Measurements from ENCODE around the gene SLC22A3. TPM values are rescaled to one million over a fixed set of nuclear protein-coding genes. Genes with fewer than 3 reads are reported as not detected.

Gene SLC22A3
- total and polyA plus RNA-seq, 8 donors, result 16.1 to 42.9 (median 32.0) TPM

GRCh38 chr6:160355001-160355400 lies 6.8 kb downstream of the SLC22A3 start:
- DNase-seq, result no peak
- intact Hi-C loops (cut with DNase I), result no loop called here
- ATAC-seq, result peak; percentile 62
- Histone ChIP-seq H3K27ac (peak overlapping the region in 1 of 2 donors; percentile 35), H3K36me3 (no peaks in the 10 kb centered on the region), H3K4me1 (peaks cover 0 to 4% of the 10 kb centered on the region in 2 donors), H3K4me3 (no peak overlapping the region), H3K27me3 (peaks cover 0 to 26% of the 10 kb centered on the region in 2 donors), H3K9me3 (no peaks in the 10 kb centered on the region)
- no peak for TF ChIP-seq CTCF (IDR thresholded peaks at IDR 0.05)

GRCh38 chr6:160356074-160356744 lies 8.0 kb downstream of the SLC22A3 start:
- H3K27me3 ChIP-seq, result peaks cover 0 to 15% of the 10 kb centered on the region in 2 donors
- peak in 3 of 4 donors; percentile 40 to 85 (median 81) for DNase-seq
- H3K4me3 ChIP-seq, result no peak overlapping the region
- peak; percentile 96 for ATAC-seq
- no peaks in the 10 kb centered on the region for H3K36me3 ChIP-seq
- H3K9me3 ChIP-seq, result no peaks in the 10 kb centered on the region
- TF ChIP-seq CTCF (IDR thresholded peaks at IDR 0.05), result no peak
- peaks cover 0 to 4% of the 10 kb centered on the region in 2 donors for H3K4me1 ChIP-seq
- intact Hi-C loops (cut with DNase I), result no loop called here
- H3K27ac ChIP-seq, result no peak overlapping the region

GRCh38 chr6:160357088-160357487 lies 8.9 kb downstream of the SLC22A3 start:
- Histone ChIP-seq H3K27ac (peak overlapping the region in 1 of 2 donors; percentile 20), H3K36me3 (no peaks in the 10 kb centered on the region), H3K27me3 (peaks cover 0 to 6% of the 10 kb centered on the region in 2 donors), H3K4me3 (no peak overlapping the region), H3K4me1 (peaks cover 0 to 4% of the 10 kb centered on the region in 2 donors), H3K9me3 (no peaks in the 10 kb centered on the region)
- intact Hi-C loops (cut with DNase I), result no loop called here
- DNase-seq, result no peak
- TF ChIP-seq CTCF (IDR thresholded peaks at IDR 0.05), result no peak
- peak; percentile 6 for ATAC-seq

GRCh38 chr6:160358225-160359119 lies 10.3 kb downstream of the SLC22A3 start:
- TF ChIP-seq CTCF (IDR thresholded peaks at IDR 0.05), result no peak
- H3K9me3 ChIP-seq, result no peaks in the 10 kb centered on the region
- no peak overlapping the region for H3K27ac ChIP-seq
- H3K36me3 ChIP-seq, result no peaks in the 10 kb centered on the region
- no peak overlapping the region for H3K4me3 ChIP-seq
- ATAC-seq, result no peak
- peaks cover 0 to 10% of the 10 kb centered on the region in 2 donors for H3K27me3 ChIP-seq
- no peak for DNase-seq
- intact Hi-C loops (cut with DNase I), result no loop called here
- peaks cover 0 to 4% of the 10 kb centered on the region in 2 donors for H3K4me1 ChIP-seq

- Histone ChIP-seq H3K9me3 (no peaks in the 10 kb centered on the region), H3K36me3 (no peaks in the 10 kb centered on the region), H3K4me3 (no peak overlapping the region), H3K27me3 (peaks cover 0 to 5% of the 10 kb centered on the region in 2 donors), H3K4me1 (peaks cover 0 to 4% of the 10 kb centered on the region in 2 donors), H3K27ac (no peak overlapping the region)
- ATAC-seq (no peak), DNase-seq (no peak)
- intact Hi-C loops (cut with DNase I), result no loop called here
- no peak for TF ChIP-seq CTCF (IDR thresholded peaks at IDR 0.05)
Measured at GRCh38 chr6:160360955-160361354, 12.8 kb downstream of the SLC22A3 start.

Data from left lung (tissue), 10 donors.